ENCODE data around the gene ACYP1. TPM values are rescaled to one million over a fixed set of nuclear protein-coding genes. Genes with fewer than 3 reads are reported as not detected.

Gene ACYP1
- total RNA-seq, 2 donors from 2014 or later: 8.3 to 9.9 TPM

GRCh38 chr14:75005357-75005756, 58.5 kb downstream of the ACYP1 start:
- Histone ChIP-seq H3K4me1 (peaks cover 22% of the 10 kb centered on the region), H3K27me3 (no peaks in the 10 kb centered on the region), H3K27ac (no peak overlapping the region), H3K9me3 (no peaks in the 10 kb centered on the region), H3K4me3 (no peak overlapping the region), H3K36me3 (replicated peaks in 1 of 2; ENCODE audit: insufficient read depth in 1 of 2, low read depth in 2 of 2) (peaks cover 0 to 3% of the 10 kb centered on the region in 2 donors)
- 66 to 87% methylated on average over 3 of the region's 3 CpGs for whole genome bisulfite sequencing, 2 donors
- TF ChIP-seq POLR2A (IDR thresholded peaks at IDR 0.05) (no peak), CTCF (IDR thresholded peaks at IDR 0.05) (no peak)
- intact Hi-C loops (cut with DNase I): no loop called here
- DNase-seq (no peak), ATAC-seq (no peak)

- WGBS, 2 donors: 5 to 9% methylated on average over 10 to 18 of the region's 18 CpGs
- H3K4me3 ChIP-seq: peak overlapping the region; percentile 55 to 74
- no peaks in the 10 kb centered on the region for H3K9me3 ChIP-seq
- DNase-seq (no peak), ATAC-seq (no peak)
- H3K4me1 ChIP-seq: peaks cover 22% of the 10 kb centered on the region
- H3K36me3 ChIP-seq (replicated peaks in 1 of 2; ENCODE audit: insufficient read depth in 1 of 2, low read depth in 2 of 2): peaks cover 0 to 3% of the 10 kb centered on the region in 2 donors
- H3K27me3 ChIP-seq: no peaks in the 10 kb centered on the region
- TF ChIP-seq CTCF (IDR thresholded peaks at IDR 0.05) (no peak), POLR2A (IDR thresholded peaks at IDR 0.05) (no peak)
- intact Hi-C loops (cut with DNase I): no loop called here
- H3K27ac ChIP-seq: peak overlapping the region; percentile 45 to 88 (median 76)
Observed at GRCh38 chr14:75003250-75004027, 60.4 kb downstream of the ACYP1 start.

Small RNA genes lying within 50 kb of the gene (small RNA-seq; reads per million reads assigned to genes)
- gene RNU6-689P: not detected

Other genes starting within 250 kb of the ACYP1 start
- gene PROX2, start 187.9 kb downstream of the ACYP1 start, total RNA-seq: under 1 TPM in 1 of 2 donors, not detected in 1; 0.52 TPM
- gene DLST, start 182.1 kb downstream of the ACYP1 start, total RNA-seq: 10 to 100 TPM; 33.7 to 36.3 TPM
- 10 to 100 TPM in 1 of 2 donors, 1 to 10 TPM in 1; 8.0 to 16.2 TPM for gene RPS6KL1, start 140.8 kb downstream of the ACYP1 start, total RNA-seq
- 1 to 10 TPM; 2.3 to 6.6 TPM for gene PGF, start 108.4 kb downstream of the ACYP1 start, total RNA-seq
- gene EIF2B2, start 61.1 kb downstream of the ACYP1 start, total RNA-seq: 10 to 100 TPM; 12.9 to 17.1 TPM
- gene MLH3, start 12.6 kb downstream of the ACYP1 start, total RNA-seq: 10 to 100 TPM; 18.2 to 23.7 TPM
- gene ZC2HC1C, start 5.6 kb upstream of the ACYP1 start, total RNA-seq: 1 to 10 TPM; 7.3 to 7.8 TPM
- 10 to 100 TPM; 26.4 to 38.4 TPM for gene NEK9, start 63.0 kb upstream of the ACYP1 start, total RNA-seq
- 100 to 1,000 TPM; 150 to 243 TPM for gene TMED10, start 112.6 kb upstream of the ACYP1 start, total RNA-seq
- 1,000 to 10,000 TPM in 1 of 2 donors, 100 to 1,000 TPM in 1; 412 to 1,093 TPM for gene FOS, start 214.8 kb upstream of the ACYP1 start, total RNA-seq

Measured in body of pancreas (tissue), 4 donors.